GM23338 (cell line): ENCODE results near the gene TRIM14. TPM values are rescaled to one million over a fixed set of nuclear protein-coding genes. Genes with fewer than 3 reads are reported as not detected.

Experiments used
- ATAC-seq: fragments of 200-7000 bp; cut with Tn5 transposase; 3 replicates; pipeline ENCODE4 v1.9.1; 2020
- DNase-seq: peaks from one replicate; pipeline ENCODE4 v3.0.0-alpha.2; 2015; ENCODE audit warnings: low spot score
- H2AFZ ChIP-seq: fragments of 200-600 bp; sonication (generic); 2 replicates; pipeline ENCODE4 v1.8.0; 2016; ENCODE audit warnings: antibody characterized with exemption, mild to moderate bottlenecking, moderate library complexity
- H3F3A ChIP-seq: fragments of 200-600 bp; sonication (generic); replicated peaks from 2 replicates; pipeline ENCODE4 v1.8.0; 2017; ENCODE audit warnings: antibody characterized with exemption, mixed run types, low read depth
- H3K27ac ChIP-seq: fragments of 200-600 bp; sonication (generic); 2 replicates; pipeline ENCODE4 v1.6.1; 2016; ENCODE audit warnings: low read depth
- H3K27me3 ChIP-seq: fragments of 200-600 bp; sonication (generic); 2 replicates; pipeline ENCODE4 v1.8.0; 2016; ENCODE audit warnings: mild to moderate bottlenecking, mixed run types, moderate library complexity; ENCODE audit not compliant: insufficient read depth
- H3K36me3 ChIP-seq: fragments of 200-600 bp; sonication (generic); 2 replicates; pipeline ENCODE4 v1.8.0; 2016; ENCODE audit warnings: mild to moderate bottlenecking; ENCODE audit not compliant: insufficient read depth
- H3K4me1 ChIP-seq: fragments of 200-600 bp; sonication (generic); 2 replicates; pipeline ENCODE4 v1.8.0; 2016; ENCODE audit warnings: mild to moderate bottlenecking, moderate library complexity; ENCODE audit not compliant: insufficient read depth
- H3K4me2 ChIP-seq: fragments of 200-600 bp; sonication (generic); 2 replicates; pipeline ENCODE4 v1.7.1; 2017; ENCODE audit warnings: mixed run types
- H3K4me3 ChIP-seq: fragments of 200-600 bp; sonication (generic); 2 replicates; pipeline ENCODE4 v1.6.1; 2016; ENCODE audit warnings: mixed run types
- H3K79me2 ChIP-seq: fragments of 200-600 bp; sonication (generic); replicated peaks from 2 replicates; pipeline ENCODE4 v1.8.0; 2017; ENCODE audit warnings: mild to moderate bottlenecking; ENCODE audit not compliant: insufficient read depth
- H3K9me2 ChIP-seq: fragments of 200-600 bp; sonication (generic); 2 replicates; pipeline ENCODE4 v1.8.0; 2017; ENCODE audit not compliant: insufficient read depth
- H4K20me1 ChIP-seq: fragments of 200-600 bp; sonication (generic); replicated peaks from 2 replicates; pipeline ENCODE4 v1.8.0; 2017; ENCODE audit warnings: mild to moderate bottlenecking; ENCODE audit not compliant: insufficient read depth
- H3K27ac Mint-ChIP-seq: 2 replicates; pipeline ENCODE4 v1.8.0; 2020; ENCODE audit warnings: inconsistent platforms, mild to moderate bottlenecking, moderate library complexity, mixed read lengths
- H3K27me3 Mint-ChIP-seq: 3 replicates; pipeline ENCODE4 v1.8.0; 2022; ENCODE audit warnings: low read depth, mild to moderate bottlenecking, moderate library complexity, mixed read lengths, inconsistent platforms; ENCODE audit not compliant: insufficient read depth, poor library complexity
- H3K36me3 Mint-ChIP-seq: 3 replicates; pipeline ENCODE4 v1.8.0; 2021; ENCODE audit warnings: low read depth, mild to moderate bottlenecking, inconsistent platforms, moderate library complexity, mixed read lengths
- H3K4me1 Mint-ChIP-seq: 3 replicates; pipeline ENCODE4 v1.8.0; 2020; ENCODE audit warnings: mild to moderate bottlenecking, inconsistent platforms, mixed read lengths
- H3K4me3 Mint-ChIP-seq: 3 replicates; pipeline ENCODE4 v1.8.0; 2021; ENCODE audit warnings: moderate library complexity, mild to moderate bottlenecking, inconsistent platforms, mixed read lengths
- H3K9me3 Mint-ChIP-seq: 3 replicates; pipeline ENCODE4 v1.8.0; 2020; ENCODE audit warnings: moderate library complexity, mild to moderate bottlenecking, inconsistent platforms, mixed read lengths
- CREB1 ChIP-seq: fragments of 250-450 bp; sonication (Bioruptor Pico); IDR thresholded peaks from 2 replicates; pipeline ENCODE4 v1.5.0; 2020; ENCODE audit warnings: low read depth, mild to moderate bottlenecking, moderate library complexity
- ETS1 ChIP-seq: IDR thresholded peaks from 2 replicates; pipeline ENCODE4 v1.6.1; 2016; ENCODE audit warnings: antibody characterized with exemption
- EZH2phosphoT487 ChIP-seq: fragments of 200-600 bp; sonication (generic); IDR thresholded peaks from one replicate; pipeline ENCODE4 v1.8.1; 2018; ENCODE audit warnings: antibody characterized with exemption; ENCODE audit not compliant: unreplicated experiment
- ZNF114 ChIP-seq: fragments of 250-450 bp; sonication (Bioruptor Pico); IDR thresholded peaks from 2 replicates; pipeline ENCODE4 v1.5.0; 2020; ENCODE audit warnings: mild to moderate bottlenecking, moderate library complexity
- ZNF462 ChIP-seq: fragments of 250-450 bp; sonication (Bioruptor Pico); IDR thresholded peaks from 2 replicates; pipeline ENCODE4 v1.5.0; 2020; ENCODE audit warnings: mild to moderate bottlenecking, moderate library complexity
- polyA plus RNA-seq: library from polyadenylated mRNA; unstranded; fragments of >200 nt; fragmentation: Nextera tagmentation; extraction: Ambion mirVana; gene quantifications from 2 replicates; pipeline ENCODE4 v1.2.1, GENCODE V29; 2016
- total RNA-seq: library from RNA; depleted of rRNA; stranded (reverse); fragments of >200 nt; shearing (Covaris generic); gene quantifications from 2 replicates; pipeline ENCODE4 v1.2.3, GENCODE V29; 2014

The TRIM14 gene
- total and polyA plus RNA-seq, 2 experiments from 2014 or later: 17.2 to 25.3 TPM

- Histone ChIP-seq H3K4me1 (no peaks in the 10 kb centered on the region), H3K79me2 (no peaks in the 10 kb centered on the region), H3K27me3 (no peaks in the 10 kb centered on the region), H3K4me2 (no peak overlapping the region), H2AFZ (no peak overlapping the region), H3K9me2 (no peaks in the 10 kb centered on the region), H3F3A (no peaks in the 10 kb centered on the region), H3K4me3 (no peak overlapping the region), H3K27ac (no peak overlapping the region), H4K20me1 (no peaks in the 10 kb centered on the region), H3K36me3 (no peaks in the 10 kb centered on the region)
- H3K9me3 Mint-ChIP-seq: no peaks in the 10 kb centered on the region
- no peak for DNase-seq
- H3K36me3 Mint-ChIP-seq: no peaks in the 10 kb centered on the region
- H3K27me3 Mint-ChIP-seq: peaks cover 5% of the 10 kb centered on the region
- no peak overlapping the region for H3K4me3 Mint-ChIP-seq
- no peak for ATAC-seq
- no peak overlapping the region for H3K27ac Mint-ChIP-seq
- TF ChIP-seq CREB1 (CRISPR knock-in tag) (no peak), ZNF462 (no peak), ETS1 (no peak), ZNF114 (CRISPR knock-in tag) (no peak)
- peaks cover 8% of the 10 kb centered on the region; the same call in 2 of the 3 replicates for H3K4me1 Mint-ChIP-seq
Observed at GRCh38 chr9:98040212-98040611, 78.8 kb downstream of the TRIM14 start.

- no peaks in the 10 kb centered on the region for H3K36me3 Mint-ChIP-seq
- no peaks in the 10 kb centered on the region for H3K9me3 Mint-ChIP-seq
- H3K27ac Mint-ChIP-seq: no peak overlapping the region
- no peaks in the 10 kb centered on the region for H3K79me2 ChIP-seq
- H3K4me1 ChIP-seq: no peaks in the 10 kb centered on the region
- no peak for ATAC-seq
- no peak for TF ChIP-seq EZH2phosphoT487
- H3K27ac ChIP-seq: no peak overlapping the region
- no peaks in the 10 kb centered on the region for H3K9me2 ChIP-seq
- no peaks in the 10 kb centered on the region for H3K27me3 ChIP-seq
- no peaks in the 10 kb centered on the region for H3F3A ChIP-seq
- H4K20me1 ChIP-seq: no peaks in the 10 kb centered on the region
- H3K27me3 Mint-ChIP-seq: peaks cover 9% of the 10 kb centered on the region
- no peak for DNase-seq
- 0 out of 2 replicates have a peak overlapping the region, but pooled peaks have one; percentile 32 for H2AFZ ChIP-seq
- no peak overlapping the region for H3K4me2 ChIP-seq
- no peak overlapping the region for H3K4me3 Mint-ChIP-seq
- peaks cover 8% of the 10 kb centered on the region; the same call in 2 of the 3 replicates for H3K4me1 Mint-ChIP-seq
- no peaks in the 10 kb centered on the region for H3K36me3 ChIP-seq
- H3K4me3 ChIP-seq: no peak overlapping the region
Observed at GRCh38 chr9:98039607-98040017, 79.4 kb downstream of the TRIM14 start.
